ENCODE results near the gene SLC25A10.

The SLC25A10 gene

DNA sequence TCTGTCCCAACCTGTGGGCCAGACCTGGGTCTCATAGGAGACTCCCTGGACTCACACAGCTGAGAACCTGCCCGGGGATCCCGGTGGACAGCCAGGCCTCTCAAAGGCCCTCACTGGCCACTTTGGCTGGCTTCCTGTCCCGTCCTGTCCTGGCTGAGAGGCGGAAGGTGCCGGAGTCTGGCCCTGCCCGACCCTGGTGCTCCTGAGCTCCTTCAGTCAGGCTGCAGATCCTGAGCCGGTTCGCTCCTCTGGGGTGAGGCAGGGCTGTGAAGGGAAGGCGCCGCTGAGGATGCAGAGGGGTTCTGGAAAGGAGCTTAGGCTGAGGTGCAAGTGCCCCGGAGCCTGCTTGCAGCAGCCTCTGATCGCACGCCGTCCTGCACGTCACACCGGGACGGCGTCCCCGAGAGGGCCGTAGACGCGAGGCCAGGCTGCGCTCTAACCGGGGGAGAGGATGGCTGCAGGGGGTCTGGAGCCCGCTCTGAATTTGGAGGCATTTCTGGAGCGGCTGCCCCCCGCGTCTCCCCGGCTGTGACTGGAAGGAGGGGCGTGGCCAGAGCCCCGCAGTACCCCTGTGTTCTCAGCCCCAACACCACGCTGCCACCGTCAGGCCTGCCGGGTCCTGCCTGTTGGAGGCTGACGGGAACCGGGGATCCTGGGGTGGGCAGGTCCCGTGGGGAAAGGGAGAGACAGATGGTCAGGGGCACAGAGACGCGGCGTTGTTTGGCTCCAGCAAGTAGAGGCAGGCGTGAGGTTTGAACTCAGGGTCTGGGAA, 24.1 kb upstream of the SLC25A10 start:
- DNase-seq (ENCODE audit: low read depth, low spot score), result no peak

DNA sequence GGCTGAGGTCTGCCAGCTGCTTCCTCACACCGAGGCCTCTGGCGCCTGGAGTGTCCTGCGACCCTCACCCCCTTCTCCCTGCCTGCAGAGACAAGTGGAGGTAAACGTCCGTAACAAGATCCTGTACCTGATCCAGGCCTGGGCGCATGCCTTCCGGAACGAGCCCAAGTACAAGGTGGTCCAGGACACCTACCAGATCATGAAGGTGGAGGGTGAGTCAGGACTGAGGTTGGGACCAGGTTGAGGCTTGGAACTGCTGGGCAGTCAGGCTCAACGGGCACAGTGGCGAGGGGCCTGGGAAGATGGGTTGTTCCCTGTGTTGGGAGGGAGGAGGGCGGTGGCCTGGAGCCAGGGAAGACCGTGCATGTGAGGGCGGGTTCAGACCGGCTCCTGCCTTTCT, 23.5 kb upstream of the SLC25A10 start:
- no peak for DNase-seq (ENCODE audit: low read depth, low spot score)

DNA sequence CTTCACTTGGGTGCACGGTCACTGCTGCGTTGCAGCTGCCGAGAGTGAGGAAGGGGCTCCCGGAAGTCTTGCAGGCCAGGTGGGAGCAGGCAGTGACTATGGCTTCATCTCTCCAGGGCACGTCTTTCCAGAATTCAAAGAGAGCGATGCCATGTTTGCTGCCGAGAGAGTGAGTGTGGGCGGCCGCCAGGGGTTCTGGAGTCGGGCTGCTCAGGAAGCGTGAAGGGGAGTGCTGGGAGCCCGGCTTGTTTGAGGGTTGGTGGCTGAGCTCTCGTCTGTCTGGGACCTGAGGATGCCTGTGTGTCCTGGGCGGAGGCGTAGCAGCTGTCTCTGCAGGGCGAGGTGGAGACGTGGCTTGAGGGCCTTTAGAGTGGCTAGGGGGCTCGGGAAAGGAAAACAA, 22.0 kb upstream of the SLC25A10 start:
- no peak for DNase-seq (ENCODE audit: low read depth, low spot score)

DNA sequence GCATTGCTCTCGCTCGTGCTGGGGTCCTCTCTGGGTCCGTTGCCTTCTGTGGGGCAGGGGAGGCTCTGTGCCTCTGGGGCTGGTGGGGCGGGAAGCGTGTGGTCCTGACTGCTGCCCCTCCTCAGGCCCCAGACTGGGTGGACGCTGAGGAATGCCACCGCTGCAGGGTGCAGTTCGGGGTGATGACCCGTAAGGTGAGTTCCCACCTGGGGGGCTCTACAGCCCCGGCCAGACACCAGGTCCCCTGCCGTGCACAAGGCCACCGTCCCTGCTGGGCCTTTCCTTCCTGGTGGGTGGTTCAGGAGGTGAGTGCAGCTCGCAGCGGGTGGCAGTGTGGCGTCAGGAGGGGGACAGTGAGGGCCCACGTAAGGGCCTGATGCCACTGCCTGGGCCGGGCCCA, 21.5 kb upstream of the SLC25A10 start:
- DNase-seq (ENCODE audit: low read depth, low spot score), result no peak

DNA sequence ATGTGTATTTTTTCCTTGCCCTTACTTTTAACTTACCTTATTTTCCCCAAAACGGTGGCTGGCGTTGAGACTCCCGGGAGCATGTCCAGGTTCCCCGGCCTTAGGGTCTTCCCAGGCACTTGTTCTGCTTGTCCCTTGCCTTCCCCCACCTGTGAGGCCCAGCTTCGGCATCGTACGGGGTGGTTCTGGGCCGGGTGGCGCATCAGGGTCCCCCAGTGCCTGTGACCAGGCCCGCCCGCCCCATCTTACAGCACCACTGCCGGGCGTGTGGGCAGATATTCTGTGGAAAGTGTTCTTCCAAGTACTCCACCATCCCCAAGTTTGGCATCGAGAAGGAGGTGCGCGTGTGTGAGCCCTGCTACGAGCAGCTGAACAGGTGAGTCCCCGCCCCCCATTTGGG, 20.9 kb upstream of the SLC25A10 start:
- DNase-seq (ENCODE audit: low read depth, low spot score), result no peak

DNA sequence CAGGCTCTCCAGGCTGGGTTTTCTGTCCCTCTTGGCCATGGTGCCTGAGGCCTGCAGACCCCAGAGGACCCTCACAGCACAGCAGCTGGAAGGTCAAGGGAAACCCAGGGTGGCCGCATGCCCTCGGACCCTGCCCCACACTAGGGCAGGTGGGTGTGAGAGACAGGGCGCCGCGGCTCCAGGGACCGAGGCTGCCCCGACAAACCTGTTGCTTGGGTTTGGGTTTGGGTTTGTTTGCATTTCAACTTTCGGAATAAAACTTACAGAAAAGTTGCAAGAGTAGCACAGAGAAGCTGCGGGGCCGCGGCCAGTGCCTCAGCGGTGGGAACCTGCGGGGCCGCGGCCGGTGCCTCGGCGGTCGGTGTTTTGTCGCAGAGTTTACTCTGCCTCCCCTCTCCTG, 20.5 kb upstream of the SLC25A10 start:
- no peak for DNase-seq (ENCODE audit: low read depth, low spot score)

DNA sequence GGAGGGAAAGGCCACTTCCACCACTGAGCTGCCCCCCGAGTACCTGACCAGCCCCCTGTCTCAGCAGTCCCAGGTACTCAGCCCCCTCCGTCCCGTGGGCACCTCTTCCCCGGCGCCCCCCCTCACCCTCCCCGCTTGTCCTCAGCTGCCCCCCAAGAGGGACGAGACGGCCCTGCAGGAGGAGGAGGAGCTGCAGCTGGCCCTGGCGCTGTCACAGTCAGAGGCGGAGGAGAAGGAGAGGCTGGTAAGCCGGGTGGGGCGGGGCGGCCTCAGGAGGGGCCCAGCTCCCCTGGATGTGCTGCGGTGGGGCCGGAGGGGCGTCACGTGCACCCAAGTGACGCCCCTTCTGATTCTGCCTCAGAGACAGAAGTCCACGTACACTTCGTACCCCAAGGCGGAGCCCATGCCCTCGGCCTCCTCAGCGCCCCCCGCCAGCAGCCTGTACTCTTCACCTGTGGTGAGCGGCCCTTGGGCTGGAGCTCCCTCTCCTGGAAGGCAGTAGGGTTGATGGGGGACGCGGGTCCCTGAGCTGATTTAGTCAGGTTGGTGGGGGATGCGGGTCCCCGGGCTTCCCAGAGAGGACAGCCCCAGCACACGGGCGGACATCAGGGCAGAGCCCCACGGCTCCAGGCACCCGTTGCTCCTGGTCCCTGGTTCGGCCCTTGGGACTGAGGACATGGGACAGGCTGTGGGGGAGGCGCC, 18.4 kb upstream of the SLC25A10 start:
- no peak for DNase-seq (ENCODE audit: low read depth, low spot score)

DNA sequence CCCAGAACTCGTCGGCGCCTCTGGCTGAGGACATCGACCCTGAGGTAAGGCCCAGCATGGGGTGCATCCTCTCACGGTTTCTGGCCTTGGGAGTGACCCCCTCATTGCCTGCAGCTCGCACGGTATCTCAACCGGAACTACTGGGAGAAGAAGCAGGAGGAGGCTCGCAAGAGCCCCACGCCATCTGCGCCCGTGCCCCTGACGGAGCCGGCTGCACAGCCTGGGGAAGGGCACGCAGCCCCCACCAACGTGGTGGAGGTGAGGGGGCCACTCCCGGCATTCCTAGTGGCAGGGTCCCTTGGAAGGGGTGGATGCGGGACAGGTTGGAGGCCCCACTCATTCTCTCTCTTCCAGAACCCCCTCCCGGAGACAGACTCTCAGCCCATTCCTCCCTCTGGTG, 17.3 kb upstream of the SLC25A10 start:
- DNase-seq (ENCODE audit: low read depth, low spot score), result no peak

DNA sequence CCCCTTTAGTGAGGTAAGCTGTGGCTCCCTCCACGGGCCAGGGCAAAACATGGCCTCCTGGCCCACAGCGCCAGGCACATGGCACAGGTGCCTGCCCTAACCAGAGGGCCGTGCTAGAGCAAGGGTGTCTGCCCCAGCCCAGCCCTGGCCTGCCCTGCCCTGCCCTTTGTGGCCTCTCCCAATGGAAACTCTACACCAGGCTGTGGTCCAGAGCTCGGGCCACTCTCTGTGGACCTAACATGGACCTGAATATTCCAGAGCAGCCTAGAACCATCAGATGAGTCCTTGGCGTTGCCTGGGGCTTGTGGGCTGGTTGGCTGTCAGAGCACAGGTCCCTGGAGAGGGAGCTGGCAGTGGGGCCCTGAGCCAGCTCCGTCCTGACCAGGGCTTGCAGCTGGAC, 16.9 kb upstream of the SLC25A10 start:
- no peak for DNase-seq (ENCODE audit: low read depth, low spot score)

DNA sequence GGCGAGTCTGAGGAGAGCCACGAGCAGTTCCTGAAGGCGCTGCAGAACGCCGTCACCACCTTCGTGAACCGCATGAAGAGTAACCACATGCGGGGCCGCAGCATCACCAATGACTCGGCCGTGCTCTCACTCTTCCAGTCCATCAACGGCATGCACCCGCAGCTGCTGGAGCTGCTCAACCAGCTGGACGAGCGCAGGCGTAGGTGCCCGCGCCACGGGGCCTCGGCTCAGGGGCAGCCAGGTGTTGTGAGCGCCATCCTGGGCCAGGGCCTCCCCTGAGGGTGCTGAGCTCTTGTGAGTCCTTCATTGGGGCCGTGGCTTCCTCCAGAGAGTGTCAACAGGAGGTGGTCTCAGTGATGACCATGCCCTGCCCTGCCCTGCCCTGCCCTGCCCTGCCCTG, 16.3 kb upstream of the SLC25A10 start:
- DNase-seq (ENCODE audit: low read depth, low spot score), result no peak

DNA sequence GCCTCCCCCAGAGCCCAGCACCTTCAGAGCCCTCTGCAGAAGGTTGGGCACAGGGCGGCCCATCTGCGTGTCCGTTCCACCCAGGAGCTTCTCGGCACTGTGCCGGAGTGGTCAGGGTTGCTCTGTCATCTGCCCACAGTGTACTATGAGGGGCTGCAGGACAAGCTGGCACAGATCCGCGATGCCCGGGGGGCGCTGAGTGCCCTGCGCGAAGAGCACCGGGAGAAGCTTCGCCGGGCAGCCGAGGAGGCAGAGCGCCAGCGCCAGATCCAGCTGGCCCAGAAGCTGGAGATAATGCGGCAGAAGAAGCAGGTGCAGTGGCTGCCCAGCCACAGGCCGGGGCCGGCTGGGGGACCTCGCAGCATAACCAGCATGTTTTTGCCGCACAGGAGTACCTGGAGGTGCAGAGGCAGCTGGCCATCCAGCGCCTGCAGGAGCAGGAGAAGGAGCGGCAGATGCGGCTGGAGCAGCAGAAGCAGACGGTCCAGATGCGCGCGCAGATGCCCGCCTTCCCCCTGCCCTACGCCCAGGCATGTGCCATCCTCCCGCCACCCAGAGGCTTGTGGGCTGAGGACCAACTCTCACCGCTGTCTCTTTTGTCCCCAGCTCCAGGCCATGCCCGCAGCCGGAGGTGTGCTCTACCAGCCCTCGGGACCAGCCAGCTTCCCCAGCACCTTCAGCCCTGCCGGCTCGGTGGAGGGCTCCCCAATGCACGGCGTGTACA, 15.7 kb upstream of the SLC25A10 start:
- no peak for DNase-seq (ENCODE audit: low read depth, low spot score)

DNA sequence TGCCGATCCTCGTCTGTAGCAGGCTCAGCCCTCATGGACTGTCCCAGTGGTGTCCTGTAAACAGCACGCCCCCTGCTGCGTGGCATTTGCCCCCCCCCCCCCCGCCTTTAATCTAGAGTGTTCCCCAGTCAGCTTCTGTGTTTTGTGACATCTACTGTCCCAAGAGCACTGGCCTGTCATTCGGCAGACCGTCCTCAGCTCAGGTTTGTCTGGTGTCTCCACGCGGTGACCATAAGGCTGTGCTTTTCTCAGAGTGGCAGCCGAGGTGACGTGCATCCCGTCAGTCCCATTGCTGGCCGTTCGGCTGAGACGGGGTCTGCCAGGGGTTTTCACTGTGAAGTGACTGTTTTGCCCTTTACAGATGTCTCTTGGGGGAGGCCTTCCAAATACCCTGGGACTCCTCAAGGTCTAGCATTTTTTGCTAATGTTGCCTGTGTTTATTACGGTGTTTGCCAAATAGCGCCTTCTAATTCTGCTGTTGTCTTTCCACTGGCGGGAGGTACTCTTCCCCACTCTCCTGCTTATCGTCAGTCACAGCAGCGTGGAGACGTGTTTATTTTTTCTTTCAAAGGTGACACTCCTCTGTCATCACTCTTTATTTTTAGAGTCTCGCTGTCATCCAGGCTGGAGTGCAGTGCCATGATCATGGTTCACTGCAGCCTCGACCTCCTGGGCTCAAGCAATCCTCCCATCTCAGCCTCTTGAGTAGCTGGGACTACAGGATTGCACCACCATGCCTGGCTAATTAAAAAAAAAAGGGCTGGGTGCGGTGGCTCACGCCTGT, 14.6 kb upstream of the SLC25A10 start:
- DNase-seq (ENCODE audit: low read depth, low spot score), result no peak

DNA sequence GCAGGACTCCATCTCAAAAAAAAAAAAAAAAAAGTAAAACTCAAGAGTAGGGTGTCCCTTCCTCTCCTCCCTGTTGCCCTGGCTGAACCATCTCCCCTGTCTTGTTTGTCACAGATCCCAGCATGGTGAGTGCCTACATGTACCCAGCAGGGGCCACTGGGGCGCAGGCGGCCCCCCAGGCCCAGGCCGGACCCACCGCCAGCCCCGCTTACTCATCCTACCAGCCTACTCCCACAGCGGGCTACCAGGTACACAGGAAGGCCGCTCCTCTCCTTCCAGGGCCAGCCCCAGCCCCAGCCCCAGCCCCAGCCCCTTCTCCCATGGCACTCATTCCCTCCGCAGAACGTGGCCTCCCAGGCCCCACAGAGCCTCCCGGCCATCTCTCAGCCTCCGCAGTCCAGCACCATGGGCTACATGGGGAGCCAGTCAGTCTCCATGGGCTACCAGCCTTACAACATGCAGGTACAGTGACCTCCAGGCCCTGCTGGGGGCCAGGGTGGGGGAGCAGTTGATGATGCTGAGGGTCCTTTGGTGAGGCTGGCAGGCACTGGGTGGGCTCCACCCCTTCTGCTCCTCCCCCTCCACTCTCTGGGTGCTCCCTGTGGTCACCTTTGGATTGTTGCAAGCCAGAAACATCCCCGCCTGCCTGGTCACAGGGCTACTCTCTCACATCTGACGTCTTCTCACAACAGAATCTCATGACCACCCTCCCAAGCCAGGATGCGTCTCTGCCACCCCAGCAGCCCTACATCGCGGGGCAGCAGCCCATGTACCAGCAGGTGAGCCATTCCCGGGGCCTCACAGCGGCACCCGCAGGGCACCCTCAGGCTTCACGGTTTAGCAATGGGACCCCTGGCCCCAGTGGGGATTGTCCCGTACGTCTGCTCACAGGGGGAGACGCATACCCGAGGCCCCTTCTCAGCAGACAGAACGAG, 11.5 kb upstream of the SLC25A10 start:
- no peak for DNase-seq (ENCODE audit: low read depth, low spot score)

DNA sequence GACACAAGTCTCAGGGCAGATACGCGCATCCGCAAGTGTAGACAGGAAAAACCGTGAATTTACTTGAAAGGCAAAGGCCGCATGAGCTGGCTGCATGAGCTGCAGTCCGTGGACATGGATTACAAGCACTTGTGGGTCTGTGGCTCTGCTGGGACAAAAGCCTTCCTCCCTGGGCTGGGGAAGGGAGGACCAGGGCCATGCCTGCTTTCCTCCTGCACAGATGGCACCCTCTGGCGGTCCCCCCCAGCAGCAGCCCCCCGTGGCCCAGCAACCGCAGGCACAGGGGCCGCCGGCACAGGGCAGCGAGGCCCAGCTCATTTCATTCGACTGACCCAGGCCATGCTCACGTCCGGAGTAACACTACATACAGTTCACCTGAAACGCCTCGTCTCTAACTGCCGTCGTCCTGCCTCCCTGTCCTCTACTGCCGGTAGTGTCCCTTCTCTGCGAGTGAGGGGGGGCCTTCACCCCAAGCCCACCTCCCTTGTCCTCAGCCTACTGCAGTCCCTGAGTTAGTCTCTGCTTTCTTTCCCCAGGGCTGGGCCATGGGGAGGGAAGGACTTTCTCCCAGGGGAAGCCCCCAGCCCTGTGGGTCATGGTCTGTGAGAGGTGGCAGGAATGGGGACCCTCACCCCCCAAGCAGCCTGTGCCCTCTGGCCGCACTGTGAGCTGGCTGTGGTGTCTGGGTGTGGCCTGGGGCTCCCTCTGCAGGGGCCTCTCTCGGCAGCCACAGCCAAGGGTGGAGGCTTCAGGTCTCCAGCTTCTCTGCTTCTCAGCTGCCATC, 10.6 kb upstream of the SLC25A10 start:
- no peak for DNase-seq (ENCODE audit: low read depth, low spot score)

DNA sequence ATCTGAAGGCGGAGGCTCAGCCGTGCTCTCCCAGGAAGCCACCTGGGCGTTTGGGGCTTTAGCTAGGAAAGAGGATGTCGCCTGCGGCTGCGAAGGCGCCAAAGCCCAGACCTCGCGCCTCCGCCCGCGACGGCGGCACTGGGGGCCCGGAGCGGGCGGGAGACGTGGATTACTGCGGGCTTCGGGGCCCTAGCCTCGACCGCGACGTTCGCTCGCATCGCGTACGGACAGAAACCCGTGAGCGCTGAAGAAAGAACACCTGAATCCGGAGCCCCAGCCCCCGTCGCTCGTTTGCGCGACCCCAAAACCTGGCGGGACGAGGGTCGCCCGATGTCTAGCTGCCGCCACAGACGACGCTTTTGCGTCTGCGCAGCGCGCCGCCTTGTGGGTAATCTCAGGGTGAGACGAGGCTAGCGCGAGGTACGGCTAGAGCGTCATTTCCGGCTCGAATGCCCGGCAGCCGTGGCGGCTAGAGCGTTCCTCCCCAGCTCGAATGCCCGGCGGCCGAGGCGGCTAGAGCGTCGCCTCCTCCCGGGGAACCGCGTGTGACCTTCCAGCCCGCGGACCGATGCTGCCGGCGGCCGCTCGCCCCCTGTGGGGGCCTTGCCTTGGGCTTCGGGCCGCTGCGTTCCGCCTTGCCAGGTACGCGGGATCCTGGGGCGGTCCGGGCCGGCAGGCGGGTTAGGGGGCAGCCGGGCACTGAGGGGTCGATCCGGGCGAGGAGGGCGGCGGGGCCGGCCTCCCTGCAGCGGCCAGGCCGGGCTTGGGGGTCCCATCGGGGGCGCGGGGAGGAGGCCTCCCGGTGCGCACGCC, 8.9 kb upstream of the SLC25A10 start, which contains the start of gene MRPL12:
Gene MRPL12 (plus strand): TSS at position 434 of the 813 bp plus-strand sequence. CDS start 135 bp downstream, at position 569.
- peak; percentile 82 for DNase-seq (ENCODE audit: low read depth, low spot score)

DNA sequence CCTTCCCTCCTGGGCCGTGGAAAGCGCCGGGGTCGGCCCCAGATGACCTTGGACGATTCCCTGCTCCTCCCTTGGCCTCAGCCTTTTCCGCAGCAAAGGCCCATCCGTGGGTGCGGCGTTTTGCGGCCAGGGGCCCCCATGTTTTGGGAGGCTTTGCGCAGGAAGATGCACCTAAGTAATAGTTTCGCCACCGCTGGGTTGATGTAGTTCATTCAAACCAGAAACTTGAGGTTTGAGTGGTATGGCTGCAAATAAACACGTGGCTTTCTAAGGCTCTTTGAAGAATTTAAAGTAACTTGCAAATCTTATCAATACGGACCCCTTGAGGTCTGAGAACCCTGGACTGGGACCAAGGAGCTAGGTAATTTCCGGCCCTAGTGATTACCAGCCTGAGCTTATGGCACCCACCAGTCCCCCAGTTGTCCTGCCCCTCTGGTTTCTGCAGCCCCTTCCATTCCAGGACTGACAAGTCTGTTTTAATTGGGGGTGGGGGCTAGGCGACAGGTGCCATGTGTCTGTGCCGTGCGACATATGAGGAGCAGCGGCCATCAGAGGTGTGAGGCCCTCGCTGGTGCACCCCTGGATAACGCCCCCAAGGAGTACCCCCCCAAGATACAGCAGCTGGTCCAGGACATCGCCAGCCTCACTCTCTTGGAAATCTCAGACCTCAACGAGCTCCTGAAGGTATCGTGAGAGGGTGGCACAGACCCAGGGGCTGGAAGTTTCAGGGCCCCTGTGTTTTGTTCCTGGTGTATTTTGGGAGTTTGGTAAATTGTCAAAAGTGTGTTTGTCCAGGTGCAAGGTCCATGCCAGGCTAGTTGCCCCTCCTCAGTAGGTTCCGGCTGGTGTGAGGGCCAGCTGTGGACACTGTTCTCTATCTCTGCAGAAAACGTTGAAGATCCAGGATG, 8.1 kb upstream of the SLC25A10 start:
- no peak for DNase-seq (ENCODE audit: low read depth, low spot score)

DNA sequence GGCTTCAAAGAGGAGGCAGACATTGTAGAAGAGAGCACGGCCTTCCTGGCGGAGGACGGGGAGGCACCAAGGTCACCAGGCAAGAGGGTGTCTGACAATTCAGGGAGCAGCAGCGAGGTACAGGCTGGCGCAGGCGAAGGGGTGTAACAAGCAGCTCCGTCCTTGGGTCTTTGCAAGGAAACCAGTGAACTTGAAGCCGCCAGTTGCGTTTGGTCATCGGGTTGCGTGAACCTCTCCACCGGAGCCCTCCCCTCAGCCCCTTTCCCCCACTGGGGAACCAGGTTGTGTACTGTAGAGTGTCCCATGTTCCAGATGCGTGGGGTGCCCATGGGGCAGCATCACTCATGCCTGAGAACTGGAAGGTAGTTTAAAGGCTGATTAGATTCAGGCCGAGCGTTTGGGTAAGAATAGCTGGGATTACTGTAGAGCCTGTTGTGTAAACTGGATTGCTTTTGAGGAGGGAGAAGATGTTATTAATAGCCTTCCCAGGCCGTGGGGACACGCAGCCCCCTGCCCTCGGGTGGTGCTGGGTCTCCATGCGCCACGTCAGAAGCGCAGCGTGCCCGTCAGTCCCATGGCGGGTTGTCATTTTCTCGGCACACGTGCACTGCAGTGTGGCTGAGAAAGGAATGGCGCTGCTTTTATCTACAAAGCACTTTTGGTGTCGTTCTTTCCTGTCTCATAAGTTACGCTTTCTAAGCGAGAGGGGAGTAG, 6.4 kb upstream of the SLC25A10 start:
- DNase-seq (ENCODE audit: low read depth, low spot score), result no peak
